ENCODE measurements around the gene CYP2W1.

The CYP2W1 gene

GRCh38 chr7:981793-982510 is 1.0 kb upstream of the CYP2W1 start:
- no peak for DNase-seq (ENCODE audit: low read depth)
- H3K4me3 ChIP-seq (replicated peaks; ENCODE audit: low read depth, low read length), result no peak overlapping the region
- TF ChIP-seq CTCF (IDR thresholded peaks at IDR 0.05; ENCODE audit: low read length, missing control alignments), result no peak

DNA sequence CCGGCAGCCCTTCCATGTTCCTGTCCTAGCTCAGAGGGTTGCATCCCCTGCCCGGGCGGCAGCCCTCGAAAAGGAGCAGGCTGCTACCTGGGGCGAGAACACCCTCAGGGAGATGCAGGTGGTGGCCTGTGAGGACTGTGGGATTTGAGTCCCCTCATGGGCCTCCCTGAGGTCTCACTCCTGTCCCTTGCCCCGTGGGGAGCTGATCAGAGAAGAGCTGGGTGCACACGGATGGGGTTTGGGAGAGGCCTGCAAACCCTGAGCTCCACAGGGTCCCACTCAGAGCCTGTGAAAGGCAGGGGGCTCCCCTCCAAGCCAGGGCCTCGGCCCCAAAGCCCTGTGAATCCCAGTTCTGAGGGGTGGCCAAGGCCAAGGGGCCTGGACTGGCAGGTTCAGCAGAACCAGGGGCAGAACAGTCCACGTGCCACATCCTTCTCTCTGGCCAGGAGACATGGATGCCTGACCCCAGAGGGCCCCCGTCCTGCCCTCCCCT is 424 bp upstream of the CYP2W1 start:
- H3K4me3 ChIP-seq (replicated peaks; ENCODE audit: low read depth, low read length), result no peak overlapping the region
- DNase-seq (ENCODE audit: low read depth), result no peak
- no peak for TF ChIP-seq CTCF (IDR thresholded peaks at IDR 0.05; ENCODE audit: low read length, missing control alignments)

DNA sequence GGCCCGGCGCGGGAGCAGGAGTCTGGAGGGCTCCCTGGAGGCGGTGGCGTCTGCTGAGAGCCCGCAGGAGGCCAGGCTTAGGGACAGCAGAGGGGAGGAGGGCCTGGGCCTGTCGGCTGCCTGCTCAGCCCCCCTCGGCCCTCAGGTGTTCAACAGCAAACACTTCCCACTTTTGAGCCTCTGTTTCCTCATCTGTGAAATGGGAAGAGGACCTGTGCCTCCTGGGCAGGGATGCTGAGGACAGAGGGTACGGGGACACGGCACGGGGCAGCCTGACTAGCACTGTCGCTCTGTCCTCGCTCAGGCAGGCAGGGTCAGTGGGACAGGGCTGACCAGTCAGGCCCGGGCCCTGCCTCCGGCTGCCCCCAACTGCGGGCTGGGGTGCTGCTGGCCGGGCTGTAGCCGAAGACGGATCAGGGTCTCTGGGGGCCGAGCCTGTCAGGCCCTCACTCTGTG is 663 bp downstream of the CYP2W1 start:
- no peak overlapping the region for H3K4me3 ChIP-seq (replicated peaks; ENCODE audit: low read depth, low read length)
- TF ChIP-seq CTCF (IDR thresholded peaks at IDR 0.05; ENCODE audit: low read length, missing control alignments), result no peak
- no peak for DNase-seq (ENCODE audit: low read depth)

DNA sequence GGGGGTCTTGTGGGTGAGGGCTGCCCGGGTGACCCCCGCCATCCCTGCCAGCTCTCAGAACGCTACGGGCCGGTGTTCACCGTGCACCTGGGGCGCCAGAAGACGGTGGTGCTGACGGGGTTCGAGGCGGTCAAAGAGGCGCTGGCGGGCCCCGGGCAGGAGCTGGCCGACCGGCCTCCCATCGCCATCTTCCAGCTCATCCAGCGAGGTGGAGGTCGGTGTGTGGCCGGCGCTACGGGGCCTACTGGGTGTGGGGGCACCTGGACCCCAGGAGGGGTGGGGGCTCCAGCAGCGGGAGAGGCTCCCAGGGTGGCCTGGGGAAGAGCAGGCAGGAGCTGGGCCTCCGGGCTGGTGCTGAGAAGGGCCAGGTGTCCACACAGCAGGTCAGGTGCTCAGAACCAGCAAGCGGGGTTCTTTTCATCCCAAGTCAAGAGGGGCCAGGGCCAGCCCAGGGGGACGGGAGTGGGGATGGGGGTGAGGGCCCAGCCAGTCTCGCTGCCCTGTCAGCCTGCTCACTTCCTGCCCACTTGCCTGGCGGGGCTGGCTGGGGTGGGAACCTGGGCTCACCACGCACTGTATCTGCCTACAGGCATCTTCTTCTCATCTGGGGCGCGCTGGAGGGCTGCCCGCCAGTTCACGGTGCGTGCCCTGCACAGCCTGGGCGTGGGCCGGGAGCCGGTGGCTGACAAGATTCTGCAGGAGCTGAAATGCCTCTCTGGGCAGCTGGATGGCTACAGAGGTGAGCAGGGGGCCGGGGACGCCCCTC is 1.6 kb downstream of the CYP2W1 start:
- H3K4me3 ChIP-seq (replicated peaks; ENCODE audit: low read depth, low read length), result no peak overlapping the region
- no peak for TF ChIP-seq CTCF (IDR thresholded peaks at IDR 0.05; ENCODE audit: low read length, missing control alignments)
- no peak for DNase-seq (ENCODE audit: low read depth)

- no peak for DNase-seq (ENCODE audit: low read depth)
- no peak for TF ChIP-seq CTCF (IDR thresholded peaks at IDR 0.05; ENCODE audit: low read length, missing control alignments)
Measured at GRCh38 chr7:985127-985416, 2.1 kb downstream of the CYP2W1 start.

DNA sequence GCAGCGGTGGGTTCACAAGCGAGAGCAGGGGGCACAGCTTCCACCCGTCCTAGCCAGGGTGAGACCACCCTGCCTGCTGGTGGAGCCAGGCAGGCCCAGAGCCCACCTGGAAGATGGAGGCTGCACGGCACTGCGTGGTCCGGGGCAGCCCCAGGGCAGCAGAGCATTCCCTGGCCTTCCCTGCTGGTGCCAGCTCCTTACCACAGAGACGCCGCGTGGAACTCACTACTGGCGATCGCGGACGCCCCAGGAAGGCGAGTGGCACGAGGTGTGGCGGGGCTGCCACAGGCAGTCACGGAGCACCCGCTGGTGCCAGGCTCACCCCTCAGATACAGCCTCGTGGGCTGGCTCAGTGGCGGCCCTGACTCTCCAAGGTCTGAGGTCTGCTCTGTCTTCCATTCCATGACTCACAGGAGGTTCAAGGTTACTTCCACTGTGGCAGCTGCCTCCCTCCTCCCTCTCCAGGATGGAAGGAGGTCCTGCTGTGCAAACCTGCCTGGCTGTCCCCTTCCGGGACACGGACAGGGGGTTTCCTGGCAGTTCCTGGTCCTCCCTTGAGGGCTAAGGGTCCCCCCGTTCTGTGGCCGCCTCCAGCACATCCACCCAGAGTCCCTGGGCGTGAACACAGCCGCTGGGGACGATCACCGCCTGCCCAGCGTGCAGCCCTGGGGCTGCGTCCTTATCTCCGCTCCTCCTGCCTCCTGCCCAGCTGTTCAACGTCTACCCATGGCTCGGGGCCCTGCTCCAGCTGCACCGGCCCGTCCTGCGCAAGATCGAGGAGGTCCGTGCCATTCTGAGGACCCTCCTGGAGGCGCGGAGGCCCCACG is 3.1 kb downstream of the CYP2W1 start:
- H3K4me3 ChIP-seq (replicated peaks; ENCODE audit: low read depth, low read length), result no peak overlapping the region
- peak; percentile 58 for DNase-seq (ENCODE audit: low read depth)
- no peak for TF ChIP-seq CTCF (IDR thresholded peaks at IDR 0.05; ENCODE audit: low read length, missing control alignments)

More at GRCh38 chr7:985127-985416, 2.1 kb downstream of the CYP2W1 start:
- H3K4me3 ChIP-seq (replicated peaks; ENCODE audit: low read depth, low read length), result no peak overlapping the region

All from fibroblast of pulmonary artery (primary cell).